DOHH2 (cell line): ENCODE results near the gene FSTL4.
"Not testable (repeated sequence)": the region's sequence is repeated elsewhere in the genome, so short reads cannot be mapped to it uniquely, and the experiment has no call there.

Experiments
- H3F3A ChIP-seq: fragments of 200-600 bp; sonication (generic), shearing (Covaris generic); 2 replicates; pipeline ENCODE4 v1.6.0; 2016; ENCODE audit warnings: antibody characterized with exemption, mild to moderate bottlenecking; ENCODE audit not compliant: control insufficient read depth, insufficient read depth
- H3K27ac ChIP-seq: fragments of 200-600 bp; sonication (generic); 2 replicates; pipeline ENCODE4 v1.5.1; 2014; ENCODE audit warnings: low read depth, mild to moderate bottlenecking, low read length, moderate library complexity
- H3K27me3 ChIP-seq: fragments of 200-600 bp; sonication (generic); 2 replicates; pipeline ENCODE4 v1.6.1; 2014; ENCODE audit warnings: mild to moderate bottlenecking, low read length, mixed read lengths; ENCODE audit not compliant: control insufficient read depth
- H3K36me3 ChIP-seq: fragments of 200-600 bp; sonication (generic); 2 replicates; pipeline ENCODE4 v1.6.1; 2014; ENCODE audit warnings: mild to moderate bottlenecking, low read length, moderate library complexity, mixed read lengths; ENCODE audit not compliant: control insufficient read depth
- H3K4me1 ChIP-seq: fragments of 200-600 bp; sonication (generic); 2 replicates; pipeline ENCODE4 v1.6.1; 2014; ENCODE audit warnings: mild to moderate bottlenecking, low read length, mixed read lengths; ENCODE audit not compliant: control insufficient read depth
- H3K4me2 ChIP-seq: fragments of 200-600 bp; sonication (generic); 2 replicates; pipeline ENCODE4 v1.6.0; 2014; ENCODE audit warnings: mild to moderate bottlenecking, low read length, moderate library complexity
- H3K4me3 ChIP-seq: fragments of 200-600 bp; sonication (generic); 2 replicates; pipeline ENCODE4 v1.5.1; 2014; ENCODE audit warnings: mild to moderate bottlenecking, low read length, mixed read lengths
- H3K79me2 ChIP-seq: fragments of 200-600 bp; sonication (generic); 2 replicates; pipeline ENCODE4 v1.6.1; 2014; ENCODE audit warnings: mild to moderate bottlenecking, low read length, mixed read lengths; ENCODE audit not compliant: control insufficient read depth
- H3K9me2 ChIP-seq: fragments of 200-600 bp; sonication (generic); replicated peaks from 2 replicates; pipeline ENCODE4 v1.6.1; 2014; ENCODE audit warnings: mild to moderate bottlenecking, low read length, mixed read lengths; ENCODE audit not compliant: control insufficient read depth
- H3K9me3 ChIP-seq: fragments of 200-600 bp; sonication (generic); 2 replicates; pipeline ENCODE4 v1.6.1; 2014; ENCODE audit warnings: antibody characterized with exemption, low read length, mixed read lengths; ENCODE audit not compliant: control insufficient read depth, insufficient read depth
- H4K20me1 ChIP-seq: fragments of 200-600 bp; sonication (generic); 2 replicates; pipeline ENCODE4 v1.6.0; 2014; ENCODE audit warnings: low read depth, mild to moderate bottlenecking, antibody characterized with exemption, low read length, moderate library complexity; ENCODE audit not compliant: control insufficient read depth, insufficient read depth
- EZH2phosphoT487 ChIP-seq: fragments of 200-600 bp; sonication (generic); IDR thresholded peaks from 2 replicates; pipeline ENCODE4 v1.6.1; 2017; ENCODE audit warnings: borderline replicate concordance, mild to moderate bottlenecking, antibody characterized with exemption, low read length, moderate library complexity, mixed read lengths
- TF ChIP-seq, protein P1 (sequence below): fragments of 200-600 bp; sonication (generic); IDR thresholded peaks from one replicate; pipeline ENCODE4 v1.5.1; 2014; ENCODE audit warnings: antibody characterized with exemption, mild to moderate bottlenecking, low read depth, low read length; ENCODE audit not compliant: poor library complexity, severe bottlenecking

Gene FSTL4

DNA sequence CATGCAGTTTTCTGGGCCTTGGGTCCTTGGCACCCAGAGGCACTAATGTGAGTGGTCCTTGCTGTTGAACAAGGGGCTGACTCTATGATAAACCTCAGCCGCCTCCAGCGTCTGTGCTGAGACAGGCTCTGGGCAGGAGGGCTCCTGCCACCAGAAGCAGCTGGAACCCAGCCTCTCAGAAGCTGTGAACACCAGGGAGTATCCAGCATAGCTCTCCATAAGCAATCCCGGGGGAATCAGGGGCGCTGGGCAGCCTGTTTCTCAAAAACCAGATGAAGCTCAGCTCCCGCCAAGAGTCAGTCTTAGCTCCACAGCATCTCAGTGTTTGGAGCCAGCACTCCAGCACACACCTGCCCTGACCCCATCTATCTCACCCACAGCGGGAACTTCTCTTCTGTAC lies 390.3 kb downstream of the FSTL4 start:
- Histone ChIP-seq H3K4me2 (no peak overlapping the region), H3K79me2 (no peaks in the 10 kb centered on the region), H3K27ac (no peak overlapping the region), H3K9me3 (no peaks in the 10 kb centered on the region), H3K4me1 (no peaks in the 10 kb centered on the region), H4K20me1 (no peaks in the 10 kb centered on the region), H3K4me3 (no peak overlapping the region), H3K9me2 (no peaks in the 10 kb centered on the region), H3K27me3 (peaks cover 3% of the 10 kb centered on the region; the same call in 1 of the 2 replicates), H3K36me3 (no peaks in the 10 kb centered on the region), H3F3A (no peaks in the 10 kb centered on the region)
- TF ChIP-seq, protein P1, sequence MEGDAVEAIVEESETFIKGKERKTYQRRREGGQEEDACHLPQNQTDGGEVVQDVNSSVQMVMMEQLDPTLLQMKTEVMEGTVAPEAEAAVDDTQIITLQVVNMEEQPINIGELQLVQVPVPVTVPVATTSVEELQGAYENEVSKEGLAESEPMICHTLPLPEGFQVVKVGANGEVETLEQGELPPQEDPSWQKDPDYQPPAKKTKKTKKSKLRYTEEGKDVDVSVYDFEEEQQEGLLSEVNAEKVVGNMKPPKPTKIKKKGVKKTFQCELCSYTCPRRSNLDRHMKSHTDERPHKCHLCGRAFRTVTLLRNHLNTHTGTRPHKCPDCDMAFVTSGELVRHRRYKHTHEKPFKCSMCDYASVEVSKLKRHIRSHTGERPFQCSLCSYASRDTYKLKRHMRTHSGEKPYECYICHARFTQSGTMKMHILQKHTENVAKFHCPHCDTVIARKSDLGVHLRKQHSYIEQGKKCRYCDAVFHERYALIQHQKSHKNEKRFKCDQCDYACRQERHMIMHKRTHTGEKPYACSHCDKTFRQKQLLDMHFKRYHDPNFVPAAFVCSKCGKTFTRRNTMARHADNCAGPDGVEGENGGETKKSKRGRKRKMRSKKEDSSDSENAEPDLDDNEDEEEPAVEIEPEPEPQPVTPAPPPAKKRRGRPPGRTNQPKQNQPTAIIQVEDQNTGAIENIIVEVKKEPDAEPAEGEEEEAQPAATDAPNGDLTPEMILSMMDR: no peak
- TF ChIP-seq EZH2phosphoT487: no peak

DNA sequence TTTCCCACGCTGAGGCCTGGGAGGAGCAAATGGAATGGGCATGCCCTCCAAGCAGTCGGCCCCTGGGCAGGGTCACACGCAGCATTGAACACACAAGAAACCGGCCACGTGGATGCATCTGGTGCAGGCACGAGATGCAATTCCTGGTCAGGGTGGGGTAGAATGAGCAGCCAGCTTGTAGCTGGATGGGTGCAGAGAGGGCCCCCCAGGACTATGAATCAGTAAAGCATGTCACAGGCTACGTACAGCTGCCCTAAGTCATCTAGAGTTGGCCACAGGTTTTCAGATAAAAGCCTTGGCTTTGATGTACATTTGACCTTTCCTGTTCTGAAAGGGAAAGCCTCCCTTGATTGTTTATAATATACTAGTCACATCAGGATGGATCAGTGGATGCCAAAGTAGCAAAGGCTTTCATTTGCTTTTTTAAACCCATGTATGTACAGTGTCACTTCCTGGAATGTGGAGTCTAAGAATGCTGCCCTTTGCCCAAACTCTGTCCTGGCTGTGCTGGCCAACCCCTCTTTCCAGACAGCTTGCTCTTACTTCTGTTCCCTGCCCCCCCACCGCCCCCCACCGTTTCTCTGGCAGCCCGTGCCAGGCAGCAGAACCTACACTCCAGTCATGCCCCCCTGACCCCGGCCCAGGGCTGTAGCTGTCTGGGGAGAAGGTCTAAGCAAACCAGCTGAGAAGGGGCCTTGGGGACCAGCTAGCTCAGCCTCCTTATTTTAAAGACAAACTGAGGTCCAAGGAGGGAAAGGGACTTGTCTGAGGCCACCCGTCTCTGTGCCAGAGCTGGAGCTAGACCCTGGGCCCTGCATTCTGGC lies 391.3 kb downstream of the FSTL4 start:
- H3K79me2 ChIP-seq: no peaks in the 10 kb centered on the region
- H3K27ac ChIP-seq: no peak overlapping the region
- TF ChIP-seq, protein P1: no peak
- TF ChIP-seq EZH2phosphoT487: no peak

DNA sequence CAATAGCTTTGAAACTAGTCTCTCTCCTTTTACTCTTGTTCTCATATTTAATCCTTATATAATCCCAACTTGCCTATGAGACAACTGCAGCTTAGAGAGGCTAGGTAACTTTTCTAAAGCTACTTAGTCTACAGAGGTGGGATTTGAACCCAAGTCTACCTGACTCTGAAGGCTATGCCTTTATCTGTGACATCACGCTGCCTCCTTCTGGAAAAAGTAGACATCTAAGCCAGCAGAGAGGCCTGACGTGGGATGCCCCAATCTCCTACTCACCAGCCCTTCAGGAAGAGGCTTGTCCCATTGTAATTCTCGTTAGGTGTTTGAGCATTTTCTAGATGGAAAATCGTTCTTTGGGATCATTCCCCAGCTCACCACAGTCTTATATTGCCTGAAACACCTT lies 393.0 kb downstream of the FSTL4 start:
- H3K4me2 ChIP-seq: no peak overlapping the region

More for the DNA sequence above, 391.3 kb downstream of the FSTL4 start:
- 0 out of 2 replicates have a peak, but pooled peaks cover under 1% of the 10 kb centered on the region for H3K27me3 ChIP-seq
- H3K9me2 ChIP-seq: no peaks in the 10 kb centered on the region
- no peaks in the 10 kb centered on the region for H3F3A ChIP-seq
- no peaks in the 10 kb centered on the region for H3K4me1 ChIP-seq
- no peaks in the 10 kb centered on the region for H3K36me3 ChIP-seq
- H4K20me1 ChIP-seq: no peaks in the 10 kb centered on the region
- H3K4me2 ChIP-seq: no peak overlapping the region
- H3K9me3 ChIP-seq: no peaks in the 10 kb centered on the region
- H3K4me3 ChIP-seq: no peak overlapping the region

DNA sequence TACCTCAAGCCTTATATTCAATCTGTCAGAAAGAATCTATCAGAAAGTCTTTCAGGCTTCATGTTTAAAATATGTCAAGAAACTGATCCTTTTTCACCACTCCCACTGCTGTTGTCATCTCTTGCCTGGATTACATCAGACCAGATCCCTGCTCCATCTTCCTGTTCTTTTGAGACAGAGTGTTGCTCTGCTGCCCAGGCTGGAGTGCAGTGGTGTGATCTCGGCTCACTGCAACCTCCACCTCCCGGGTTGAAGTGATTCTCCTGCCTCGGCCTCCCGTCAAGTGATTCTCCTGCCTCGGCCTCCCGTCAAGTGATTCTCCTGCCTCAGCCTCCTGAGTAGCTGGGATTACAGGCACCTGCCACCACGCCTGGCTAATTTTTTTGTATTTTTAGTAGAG lies 396.2 kb downstream of the FSTL4 start:
- H3K36me3 ChIP-seq, H3K4me1 ChIP-seq, H3K9me2 ChIP-seq, H3K9me3 ChIP-seq, H3K27ac ChIP-seq, H3K79me2 ChIP-seq, H4K20me1 ChIP-seq, H3K4me2 ChIP-seq, H3K4me3 ChIP-seq, H3F3A ChIP-seq: not testable (repeated sequence)
- H3K27me3 ChIP-seq: peaks cover 17% of the 10 kb centered on the region

More for the DNA sequence above, 393.0 kb downstream of the FSTL4 start:
- Histone ChIP-seq H3K9me2 (no peaks in the 10 kb centered on the region), H3K4me3 (no peak overlapping the region), H3F3A (no peaks in the 10 kb centered on the region), H4K20me1 (no peaks in the 10 kb centered on the region), H3K27me3 (peaks cover 4% of the 10 kb centered on the region; the same call in 1 of the 2 replicates), H3K4me1 (no peaks in the 10 kb centered on the region), H3K79me2 (no peaks in the 10 kb centered on the region), H3K36me3 (no peaks in the 10 kb centered on the region), H3K27ac (no peak overlapping the region), H3K9me3 (no peaks in the 10 kb centered on the region)
- TF ChIP-seq, protein P1: no peak
- TF ChIP-seq EZH2phosphoT487: no peak
